ENCODE measurements around the gene GPR89A.
"Not testable (repeated sequence)": the region's sequence is repeated elsewhere in the genome, so short reads cannot be mapped to it uniquely, and the experiment has no call there.

The GPR89A gene

GRCh38 chr1:145607833-145608733, at the start of gene GPR89A:
Gene GPR89A, plus strand, starts transcription at chr1:145607988. Its CDS starts 146 bp downstream, at chr1:145608134.
- peak; percentile 96 for DNase-seq (ENCODE audit: low spot score)

GRCh38 chr1:145586820-145587219, 21.0 kb upstream of the GPR89A start:
- DNase-seq (ENCODE audit: low spot score): not testable (repeated sequence)

- peak; percentile 40 for DNase-seq (ENCODE audit: low spot score)
These were observed 17.0 kb upstream of the GPR89A start for GRCh38 chr1:145590806-145591205.

GRCh38 chr1:145592347-145592746, 15.4 kb upstream of the GPR89A start:
- not testable (repeated sequence) for DNase-seq (ENCODE audit: low spot score)

GRCh38 chr1:145595421-145595820, 12.4 kb upstream of the GPR89A start:
- not testable (repeated sequence) for DNase-seq (ENCODE audit: low spot score)

GRCh38 chr1:145596236-145596635, 11.6 kb upstream of the GPR89A start:
- not testable (repeated sequence) for DNase-seq (ENCODE audit: low spot score)

- not testable (repeated sequence) for DNase-seq (ENCODE audit: low spot score)
These were observed 8.4 kb upstream of the GPR89A start for GRCh38 chr1:145599426-145599825.

- no peak for DNase-seq (ENCODE audit: low spot score)
These were observed 6.2 kb upstream of the GPR89A start for GRCh38 chr1:145601593-145601992.

- DNase-seq (ENCODE audit: low spot score): not testable (repeated sequence)
These were observed 948 bp upstream of the GPR89A start for GRCh38 chr1:145606840-145607239.

GRCh38 chr1:145607289-145607688, 499 bp upstream of the GPR89A start:
- DNase-seq (ENCODE audit: low spot score): not testable (repeated sequence)

- DNase-seq (ENCODE audit: low spot score): not testable (repeated sequence)
These were observed 3.0 kb downstream of the GPR89A start for GRCh38 chr1:145610744-145611143.

GRCh38 chr1:145620073-145620472, 12.3 kb downstream of the GPR89A start:
- DNase-seq (ENCODE audit: low spot score): not testable (repeated sequence)

- DNase-seq (ENCODE audit: low spot score): not testable (repeated sequence)
These were observed 14.4 kb downstream of the GPR89A start for GRCh38 chr1:145622177-145622576.

GRCh38 chr1:145636237-145636636, 28.4 kb downstream of the GPR89A start:
- DNase-seq (ENCODE audit: low spot score): not testable (repeated sequence)

- DNase-seq (ENCODE audit: low spot score): not testable (repeated sequence)
These were observed 34.1 kb downstream of the GPR89A start for GRCh38 chr1:145641886-145642285.

- DNase-seq (ENCODE audit: low spot score): not testable (repeated sequence)
These were observed 36.2 kb downstream of the GPR89A start for GRCh38 chr1:145643990-145644389.

GRCh38 chr1:145656245-145656943, 48.6 kb downstream of the GPR89A start:
- not testable (repeated sequence) for DNase-seq (ENCODE audit: low spot score)

GRCh38 chr1:145662502-145662901, 54.7 kb downstream of the GPR89A start:
- not testable (repeated sequence) for DNase-seq (ENCODE audit: low spot score)

- not testable (repeated sequence) for DNase-seq (ENCODE audit: low spot score)
These were observed 57.2 kb downstream of the GPR89A start for GRCh38 chr1:145665015-145665414.

- not testable (repeated sequence) for DNase-seq (ENCODE audit: low spot score)
These were observed 63.4 kb downstream of the GPR89A start for GRCh38 chr1:145670995-145671745.

- DNase-seq (ENCODE audit: low spot score): not testable (repeated sequence)
These were observed 65.4 kb downstream of the GPR89A start for GRCh38 chr1:145673217-145673616.

- not testable (repeated sequence) for DNase-seq (ENCODE audit: low spot score)
These were observed 77.1 kb downstream of the GPR89A start for GRCh38 chr1:145684858-145685257.

Measured in CD4-positive, alpha-beta T cell treated with Interleukin-15 for 4 hours (primary cell).